Lung microvascular endothelial cell (primary cell): ENCODE results near the gene SHROOM3. TPM values are rescaled to one million over a fixed set of nuclear protein-coding genes. Genes with fewer than 3 reads are reported as not detected.

Source experiments
- DNase-seq, 2 donors: peaks; one replicate each; pipeline versions ENCODE4 v3.0.0 to v3.0.0-alpha.2; 2010; ENCODE audit warnings: low read depth in 2 of 2
- total RNA-seq: library from RNA; depleted of rRNA; stranded (reverse); fragments of >200 nt; gene quantifications from 2 replicates; pipeline ENCODE4 v1.2.1, GENCODE V29; 2014

The SHROOM3 gene
- total RNA-seq, 1 donor from 2014 or later: under 0.01 TPM

DNA sequence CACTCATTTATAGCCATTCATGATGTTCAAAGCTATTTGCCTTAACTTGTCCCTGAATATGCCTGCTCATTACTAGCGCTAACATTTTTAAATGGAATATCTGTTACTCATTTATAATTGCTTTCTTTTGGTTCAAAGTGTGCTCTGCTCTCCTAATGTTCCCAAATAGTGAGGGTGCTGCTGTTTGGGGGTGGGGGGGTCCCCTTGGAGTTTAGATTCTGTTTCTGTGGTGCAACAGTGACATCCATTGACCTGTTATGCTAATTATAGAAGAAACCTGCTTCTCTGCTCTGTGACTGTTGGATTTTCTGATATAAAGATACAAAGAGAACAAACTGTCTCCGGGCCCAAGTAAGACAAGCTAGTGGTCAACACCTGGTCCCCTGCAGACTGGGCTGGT, 222.4 kb downstream of the SHROOM3 start:
- no peak for DNase-seq

DNA sequence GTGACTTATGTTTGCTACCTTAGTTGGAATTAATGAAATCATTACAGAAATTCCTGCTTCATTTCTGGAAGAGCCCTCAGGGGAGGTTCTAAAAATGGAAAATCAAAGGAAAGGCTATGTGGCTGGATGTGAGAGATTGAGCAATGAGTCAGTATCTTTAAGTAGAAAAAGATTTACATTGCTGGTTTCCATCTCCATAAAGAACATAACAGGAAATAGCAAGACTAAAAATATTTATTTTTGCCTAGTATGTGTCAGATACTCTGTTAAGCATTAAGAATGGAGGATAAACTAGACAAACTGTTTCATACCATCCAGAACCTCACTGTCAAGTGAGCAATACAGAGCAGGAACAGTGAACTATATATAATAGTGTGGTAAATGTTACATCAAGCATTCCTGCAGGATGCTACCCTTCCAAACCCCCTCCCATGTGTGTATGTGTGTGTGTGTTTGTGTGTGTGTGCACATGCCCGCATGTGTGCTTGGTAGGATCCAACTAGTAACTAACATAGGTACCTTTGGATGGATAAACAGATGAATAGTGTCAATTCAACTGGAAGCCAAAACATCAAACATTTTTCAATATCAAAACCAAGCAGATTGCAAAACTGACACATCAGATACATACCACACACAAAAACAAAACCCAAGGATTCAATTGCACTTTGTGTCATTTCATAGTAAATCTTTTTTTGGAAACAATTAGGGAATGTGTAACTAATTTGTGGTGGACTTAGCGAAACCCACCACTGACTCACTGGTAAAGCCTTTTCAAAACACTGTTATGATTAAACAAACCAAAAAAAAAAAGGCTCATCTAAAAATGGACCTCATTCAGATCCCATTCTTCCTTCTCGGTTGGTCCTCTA, 223.4 kb downstream of the SHROOM3 start:
- peak in 1 of 2 donors; percentile 54 for DNase-seq

DNA sequence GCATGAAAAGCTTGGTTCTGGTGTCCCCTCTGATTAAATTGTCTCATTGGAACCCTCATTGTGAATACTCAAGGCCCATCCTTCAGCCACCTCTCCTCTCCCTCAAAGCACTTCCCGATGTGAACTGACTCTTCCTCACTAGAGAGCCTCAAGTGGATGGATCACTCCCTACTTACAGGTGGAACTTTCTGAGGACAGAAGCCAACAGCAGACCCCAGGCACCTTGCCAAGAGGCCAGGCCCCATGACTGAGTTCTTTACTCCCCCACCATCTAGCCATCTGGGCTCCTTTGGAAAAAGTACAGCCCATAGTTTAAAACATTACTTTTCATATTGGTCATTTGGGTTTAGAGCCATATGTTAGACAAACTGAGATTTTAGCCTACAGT, 224.1 kb downstream of the SHROOM3 start:
- no peak for DNase-seq

DNA sequence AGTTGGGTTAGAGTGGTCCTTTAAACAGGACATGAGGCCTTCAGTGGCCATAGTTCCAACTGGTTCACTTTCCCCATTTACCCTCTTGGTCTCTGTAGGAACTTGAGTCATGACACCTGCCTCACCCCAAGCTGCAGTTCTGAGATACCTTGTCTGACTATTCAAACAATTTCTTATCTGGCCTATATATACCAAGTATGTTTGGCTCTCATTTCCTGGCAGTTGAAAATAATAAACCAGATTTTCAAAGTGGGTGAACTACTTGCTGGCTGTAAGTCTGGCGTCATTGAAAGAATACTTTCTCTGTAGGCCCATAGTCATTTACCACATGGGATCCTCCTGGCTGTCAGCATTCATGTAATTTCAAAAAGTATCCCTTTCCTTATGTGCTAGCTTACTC, 228.8 kb downstream of the SHROOM3 start:
- DNase-seq: no peak

DNA sequence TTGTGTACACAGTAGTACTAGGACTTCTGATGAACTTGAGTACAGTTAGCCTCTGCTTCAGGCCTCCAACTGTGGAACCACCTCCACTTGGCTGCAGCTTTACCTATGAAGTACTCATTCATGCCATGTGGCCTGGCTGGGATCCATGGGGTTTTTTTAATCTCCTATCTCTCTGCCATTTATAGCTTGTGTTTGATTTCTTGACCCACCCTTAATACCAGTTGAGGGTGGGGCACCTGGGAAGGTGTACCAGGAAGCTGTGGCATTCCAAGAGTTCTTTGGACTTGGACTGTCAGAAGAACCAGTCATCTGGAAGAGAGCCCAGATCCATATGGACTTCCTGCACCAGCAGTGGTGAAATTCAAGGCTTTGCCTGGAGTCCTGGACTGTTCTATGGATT, 230.1 kb downstream of the SHROOM3 start:
- no peak for DNase-seq

DNA sequence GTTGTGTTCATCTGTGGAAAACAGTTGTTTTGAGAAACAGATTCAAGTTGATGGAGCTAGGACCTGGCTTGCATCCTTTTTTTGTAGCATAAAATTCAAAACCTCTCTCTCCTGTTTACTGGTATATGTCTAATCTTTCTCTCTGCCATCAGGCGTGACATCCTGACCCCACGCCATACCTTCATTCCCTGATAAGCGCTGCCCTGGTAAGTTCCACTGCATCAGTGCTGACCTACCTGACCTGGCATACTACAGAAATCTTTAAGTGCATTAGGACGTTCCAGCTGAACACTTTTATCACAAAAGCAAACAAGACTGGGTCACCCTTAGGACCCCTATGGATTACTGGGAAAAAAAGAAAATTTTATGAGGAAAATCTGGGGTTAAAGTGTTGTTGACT, 230.7 kb downstream of the SHROOM3 start:
- no peak for DNase-seq

DNA sequence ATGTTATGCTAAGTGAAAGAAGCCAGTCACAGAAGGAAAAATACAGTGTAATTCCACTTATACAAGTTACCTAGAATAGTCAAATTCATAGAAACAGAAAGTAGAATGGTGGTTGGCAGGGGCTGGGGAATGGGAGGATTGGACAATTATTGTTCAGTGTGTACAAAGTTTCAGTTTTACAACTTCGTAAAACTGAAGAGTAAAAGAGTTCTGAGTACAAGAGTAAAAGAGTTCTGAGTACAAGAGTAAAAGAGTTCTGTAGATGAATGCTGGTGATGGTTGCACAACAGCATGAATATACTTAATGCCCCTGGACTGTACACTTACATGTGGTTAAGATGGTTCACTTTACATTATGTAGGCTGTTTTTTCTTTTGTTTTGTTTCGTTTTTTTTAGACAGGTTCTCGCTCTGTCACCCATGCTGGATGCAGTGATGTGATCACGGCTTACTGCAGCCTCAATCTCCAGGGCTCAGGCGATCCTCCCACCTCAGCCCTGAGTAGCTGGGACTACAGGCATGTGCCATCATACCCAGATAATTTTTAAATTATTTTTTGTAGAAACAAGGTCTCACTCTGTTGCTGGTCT, 232.0 kb downstream of the SHROOM3 start:
- no peak for DNase-seq

DNA sequence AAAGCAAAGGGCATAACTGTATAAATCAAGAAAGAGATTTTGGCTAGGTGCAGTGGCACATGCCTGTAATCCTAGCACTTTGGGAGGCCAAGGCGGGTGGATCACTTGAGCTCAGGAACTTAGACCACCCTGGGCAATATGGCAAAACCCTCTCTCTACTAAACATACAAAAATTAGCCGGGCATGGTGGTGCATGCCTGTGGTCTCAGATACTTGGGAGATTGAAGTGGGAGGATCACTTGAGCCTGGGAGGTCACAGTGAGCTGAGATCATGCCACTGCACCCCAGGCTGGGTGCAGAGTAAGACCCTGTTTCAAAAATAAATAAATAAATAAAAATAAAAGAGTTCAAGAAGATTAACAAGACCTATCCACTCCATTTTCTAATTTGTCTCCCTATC, 235.6 kb downstream of the SHROOM3 start:
- no peak for DNase-seq

DNA sequence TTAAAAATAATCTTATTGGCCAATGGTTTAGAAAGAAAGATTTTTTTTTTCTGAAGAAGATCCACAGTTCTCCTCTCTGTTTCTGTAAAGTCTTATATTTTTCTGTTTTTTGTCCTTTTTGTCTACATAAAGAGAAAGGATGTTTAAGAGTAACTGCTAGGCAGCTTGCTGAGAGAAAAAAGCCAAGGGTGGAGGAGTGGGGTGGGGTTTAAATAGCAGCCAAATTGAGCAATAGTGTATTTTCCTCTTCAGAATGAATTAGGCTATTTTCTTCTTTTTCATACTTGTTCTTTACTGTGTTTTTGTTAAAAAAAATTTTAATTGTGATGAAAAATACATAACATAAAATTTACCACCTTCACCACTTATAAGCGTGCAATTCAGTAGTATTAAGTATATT, 238.3 kb downstream of the SHROOM3 start:
- no peak for DNase-seq

DNA sequence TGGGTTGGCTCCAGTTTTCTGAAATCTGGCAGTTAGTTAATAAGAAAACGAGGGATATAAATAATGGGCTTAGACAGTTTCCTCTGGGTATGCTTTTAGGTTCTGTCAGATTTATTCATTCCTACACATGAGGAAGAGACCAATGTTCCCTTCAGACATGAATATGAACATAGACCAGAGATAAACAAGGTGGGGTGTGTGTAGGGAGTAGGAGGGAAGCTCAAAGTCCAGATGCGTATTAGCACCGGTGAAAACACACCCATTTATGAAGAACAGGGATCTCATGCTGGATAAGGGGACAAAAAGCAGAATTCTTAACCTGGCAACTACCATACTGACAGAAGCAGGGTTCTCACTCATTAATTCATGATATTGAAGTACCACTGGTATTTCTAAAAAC, 240.0 kb downstream of the SHROOM3 start:
- no peak for DNase-seq

DNA sequence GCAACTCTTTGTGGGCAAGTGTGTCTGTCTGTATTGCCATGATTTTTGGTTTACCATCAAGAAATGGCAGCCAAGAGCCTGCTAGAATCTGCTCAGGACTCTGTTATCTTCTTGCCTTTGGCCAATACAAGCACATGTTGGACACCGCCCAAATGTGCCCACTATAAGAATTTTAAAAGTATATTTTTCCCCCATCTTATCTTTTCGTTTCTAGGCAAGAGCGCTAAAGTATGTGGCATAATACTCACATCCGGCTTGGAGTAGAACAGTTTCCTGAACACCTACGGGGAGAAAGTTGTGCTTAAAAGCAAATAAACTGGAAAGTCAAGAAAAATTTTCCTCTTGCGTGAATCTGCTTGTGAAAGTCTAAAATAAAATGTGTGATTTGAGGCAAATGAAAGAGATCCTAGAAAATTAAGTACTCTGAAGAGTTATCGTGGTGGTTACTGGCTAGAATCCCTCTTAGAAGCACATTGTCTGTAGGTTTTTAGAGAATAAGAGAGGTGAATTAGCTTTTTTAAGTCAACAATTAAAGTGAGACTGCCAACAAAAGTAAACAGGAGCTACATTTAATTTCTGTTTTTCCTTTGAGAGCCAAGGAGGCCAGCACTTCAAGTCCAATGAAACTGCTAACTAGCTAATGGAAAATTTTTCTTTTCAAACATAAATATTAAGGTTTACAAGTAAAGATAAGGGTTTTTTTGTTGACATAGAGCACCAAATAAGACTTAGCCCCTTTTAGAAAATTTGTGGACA, 242.7 kb downstream of the SHROOM3 start:
- peak in 1 of 2 donors; percentile 16 for DNase-seq

DNA sequence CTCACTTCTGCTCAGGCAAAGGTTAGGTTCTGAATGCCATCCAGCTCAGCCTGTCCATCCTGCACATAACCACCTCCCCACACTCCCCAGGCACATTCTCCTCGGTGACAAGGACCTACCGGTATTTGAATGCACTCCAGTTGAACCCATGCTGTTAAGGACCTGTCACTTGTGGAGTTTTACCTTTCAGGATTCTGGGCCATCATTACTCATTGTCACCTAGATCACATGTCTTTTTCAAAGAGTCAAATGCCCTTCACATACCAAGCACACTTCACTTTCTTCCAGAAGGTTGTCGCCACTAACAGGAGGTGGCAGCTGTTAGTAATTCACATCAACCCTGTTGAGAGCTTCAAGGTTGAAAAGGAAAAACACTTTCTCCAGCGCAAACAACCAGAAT, 244.7 kb downstream of the SHROOM3 start:
- DNase-seq: no peak

DNA sequence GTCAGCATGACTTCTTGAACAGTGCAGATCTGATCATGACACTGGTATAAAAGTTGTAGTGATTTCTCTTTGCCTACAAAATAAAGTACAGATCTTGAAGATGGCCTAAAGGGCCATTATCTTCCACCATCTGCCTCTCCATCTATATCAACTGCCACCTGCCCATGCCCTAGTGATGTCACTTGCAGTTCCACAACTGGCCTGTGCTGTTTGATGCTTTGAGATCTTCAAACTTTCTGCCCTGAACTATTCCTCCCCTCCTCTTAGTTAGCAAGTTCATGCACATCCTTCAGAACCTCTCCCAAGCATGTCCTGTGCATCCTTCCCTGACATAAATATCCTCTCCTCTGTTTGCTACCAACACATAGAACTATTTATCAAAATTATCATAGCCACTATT, 245.9 kb downstream of the SHROOM3 start:
- no peak for DNase-seq

DNA sequence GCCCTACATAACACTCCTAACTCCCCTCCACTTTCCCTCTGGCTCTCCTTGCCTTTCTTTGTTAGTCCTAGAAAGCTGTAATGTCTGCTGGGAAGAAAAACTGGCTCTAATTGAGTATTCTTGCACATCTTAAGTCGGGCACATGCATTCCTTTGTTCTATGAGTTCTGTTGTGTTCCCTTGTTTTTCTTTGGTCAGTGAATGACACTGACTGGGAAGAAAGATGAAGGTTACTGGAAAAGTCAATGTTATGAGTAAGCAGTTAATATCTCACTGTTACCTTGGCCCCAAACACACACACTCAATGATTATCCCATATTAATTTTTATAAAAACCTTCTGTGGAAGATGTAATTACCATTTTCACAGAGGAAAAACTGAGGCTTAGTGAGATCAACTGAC, 247.0 kb downstream of the SHROOM3 start:
- no peak for DNase-seq

DNA sequence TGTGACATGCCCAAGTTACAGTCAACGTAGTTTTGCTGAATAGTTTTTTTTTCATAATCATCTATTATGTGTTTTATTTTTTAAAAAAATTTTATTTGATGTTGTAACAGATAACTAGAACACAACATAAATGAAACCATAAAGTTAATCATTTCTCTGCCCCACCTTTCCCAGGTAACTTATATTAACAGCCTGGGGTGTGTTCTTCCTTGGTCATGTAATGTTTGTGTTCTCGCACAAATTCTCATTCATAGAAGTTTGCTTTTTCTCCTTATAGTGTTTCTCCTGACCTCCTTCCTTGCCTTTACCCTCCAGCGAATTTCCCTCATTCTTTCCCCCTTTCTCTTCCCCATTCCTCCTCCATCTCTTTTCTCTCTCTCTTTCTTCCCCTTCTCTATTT, 248.1 kb downstream of the SHROOM3 start:
- no peak for DNase-seq

DNA sequence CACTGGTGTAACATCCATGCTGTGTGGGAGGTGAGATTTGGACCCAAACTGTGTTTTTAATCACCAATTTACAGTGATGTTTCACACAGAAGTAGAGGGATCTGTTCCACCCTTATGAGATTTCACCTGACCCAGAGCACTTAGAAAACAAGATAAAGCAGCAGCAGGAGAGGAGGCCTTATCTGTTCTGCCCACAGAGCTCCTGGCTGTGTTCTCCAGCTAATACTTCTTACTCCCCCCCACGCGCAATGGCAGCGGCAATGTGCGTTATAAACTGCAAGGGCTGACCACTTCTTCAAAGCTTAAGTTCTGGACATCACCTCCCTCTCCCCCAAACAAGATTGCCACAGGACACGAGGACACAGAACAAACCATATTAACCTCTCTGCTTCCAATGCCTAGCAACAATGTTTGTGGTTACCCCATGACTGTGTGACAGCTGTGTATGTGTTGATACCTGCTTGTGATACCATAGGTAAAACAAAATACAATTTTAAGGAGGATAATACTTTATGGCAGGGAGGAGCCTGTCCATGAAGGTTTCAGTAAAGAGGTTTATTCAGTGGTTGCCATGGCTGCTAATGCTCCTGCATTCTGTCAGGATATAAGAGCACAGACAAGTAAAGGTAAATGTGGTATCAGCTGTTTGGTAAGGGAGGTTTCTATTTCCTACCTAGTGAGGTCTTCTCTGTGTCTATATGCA, 252.9 kb downstream of the SHROOM3 start:
- DNase-seq: no peak

DNA sequence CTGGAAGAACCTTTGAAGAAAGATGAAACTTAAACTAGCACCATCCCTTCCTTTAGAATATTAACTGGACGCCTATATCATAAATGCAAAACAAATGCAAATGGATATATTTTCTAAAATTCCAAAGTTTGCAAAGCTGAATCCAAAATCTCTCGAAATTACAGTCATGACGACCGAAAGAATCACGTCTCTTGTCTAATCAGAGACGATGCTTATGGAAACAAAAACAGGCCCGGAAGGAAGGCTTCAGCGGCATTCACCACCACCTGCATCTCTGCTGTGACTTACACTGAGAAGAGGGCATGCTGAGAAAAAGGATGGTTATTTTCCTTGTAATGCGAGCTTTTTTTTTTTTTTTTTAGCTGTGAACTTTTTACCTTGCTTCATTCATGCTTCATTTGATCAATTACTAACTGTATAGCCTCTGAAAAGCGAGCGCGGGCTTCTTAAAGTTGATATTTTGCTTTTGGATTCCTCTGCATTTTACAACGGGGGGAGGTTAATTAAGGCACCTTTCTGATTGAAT, 253.7 kb downstream of the SHROOM3 start:
- DNase-seq: no peak

DNA sequence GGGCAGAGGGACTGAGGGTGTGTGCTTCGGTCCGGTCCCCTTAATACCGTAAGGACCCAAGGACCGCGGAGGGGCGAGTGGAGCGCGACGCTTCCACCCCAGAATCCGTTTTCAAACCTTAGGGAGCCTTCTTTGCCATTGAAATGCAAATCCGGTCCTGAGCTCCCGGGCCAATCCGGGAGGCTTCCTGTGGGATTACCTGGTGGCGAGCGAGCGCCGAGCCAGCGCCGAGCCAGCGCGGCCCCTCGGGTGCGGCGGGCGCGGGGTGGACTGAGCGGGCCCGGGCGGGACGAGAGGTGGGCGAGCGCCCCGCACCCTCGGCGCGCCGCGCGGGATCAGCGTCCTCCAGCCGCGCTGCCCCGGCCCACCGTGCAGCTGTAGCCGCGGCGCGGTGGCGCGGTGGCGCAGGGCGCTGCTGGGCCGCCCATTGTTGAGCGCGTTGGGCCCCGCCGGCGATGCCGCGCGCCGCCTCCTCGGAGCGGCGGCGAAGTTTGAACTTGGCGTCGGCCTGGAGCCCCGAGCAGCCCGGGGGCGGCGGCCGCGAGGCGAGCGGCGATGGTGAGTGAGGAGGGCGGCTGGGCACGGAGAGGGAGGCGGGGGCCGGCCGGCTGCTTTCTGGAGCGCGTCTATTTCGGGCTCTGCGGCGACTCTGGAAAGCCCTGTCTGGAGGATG, 254.3 kb downstream of the SHROOM3 start:
- peak; percentile 37 to 40 for DNase-seq

DNA sequence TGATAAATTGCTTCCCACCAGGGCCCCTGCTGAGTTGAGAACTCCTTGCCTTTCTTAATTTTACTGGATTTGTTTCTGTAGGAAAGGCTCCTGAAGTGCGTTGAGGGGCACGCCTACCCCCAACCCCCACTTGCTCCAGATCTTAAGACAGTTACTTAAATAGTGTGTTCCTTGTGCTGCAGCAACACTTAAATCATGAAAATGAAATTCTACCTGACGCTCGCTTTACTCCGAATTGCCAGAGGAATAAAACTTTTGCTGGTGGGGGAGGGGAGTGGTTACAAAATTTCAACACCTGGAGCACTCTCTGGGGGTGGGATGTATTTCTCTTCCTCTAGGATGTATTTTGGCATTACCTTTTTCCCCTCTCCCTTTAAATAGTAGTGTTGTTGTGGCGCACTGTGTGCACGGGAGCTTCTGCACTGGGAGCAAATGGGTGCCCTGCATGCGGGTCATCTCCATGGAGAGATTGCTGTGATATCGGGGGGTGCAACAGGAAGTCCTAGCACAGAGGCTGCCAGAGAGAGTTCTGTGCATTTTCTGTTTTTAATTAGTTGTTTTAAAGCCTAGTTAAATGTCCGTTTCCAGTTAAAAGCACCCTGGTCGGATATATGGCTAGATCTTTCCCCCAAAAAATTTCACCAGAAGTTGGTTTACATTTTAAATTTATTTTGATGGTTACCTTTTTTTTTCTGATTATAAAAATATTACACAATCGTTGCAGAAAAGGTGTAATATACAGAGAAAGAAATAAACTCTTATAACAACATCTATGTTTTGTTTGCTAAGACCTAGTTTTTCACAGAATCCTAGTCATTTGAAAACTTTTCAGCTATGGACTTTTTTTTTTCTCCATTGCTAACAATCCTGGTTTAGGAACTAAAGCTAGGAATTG, 255.2 kb downstream of the SHROOM3 start:
- no peak for DNase-seq

DNA sequence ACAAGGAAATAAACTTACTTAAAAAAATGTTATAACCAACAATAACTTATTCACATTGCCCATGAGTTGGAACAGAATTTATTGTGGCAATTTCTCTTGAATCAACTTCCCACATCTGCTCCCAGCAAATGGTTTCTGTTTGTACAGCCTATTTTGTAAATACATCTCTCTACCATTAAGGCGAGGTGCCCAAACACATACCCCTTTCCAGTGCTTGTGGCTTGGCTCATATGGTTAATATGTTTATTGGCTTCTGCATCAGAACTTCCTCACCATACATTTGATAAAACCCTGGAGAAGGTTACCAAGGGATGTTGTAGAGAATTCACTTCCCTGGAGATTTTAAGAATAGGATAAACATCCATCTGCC, 255.9 kb downstream of the SHROOM3 start:
- DNase-seq: no peak
